Endothelial cell of umbilical vein (primary cell): ENCODE data around the gene HOXB6. TPM values are rescaled to one million over a fixed set of nuclear protein-coding genes. Genes with fewer than 3 reads are reported as not detected.

Source experiments
- BruUV-seq: library from RNA; stranded (reverse); fragments of 400-500 nt; replicated peaks from 2 replicates; lab custom pipeline; 2021; lab: Mats Ljungman, UMichigan
- CTCF ChIA-PET: fragments of 300-600, 350-600 bp; sonication (Branson Sonifier 250); formaldehyde crosslinking; loops from one replicate; lab custom pipeline; 2021; ENCODE audit warnings: antibody characterized with exemption, inconsistent platforms; lab: Charles Lee
- POLR2A ChIA-PET: fragments of 300-600, 350-600 bp; sonication (Branson Sonifier 250); formaldehyde crosslinking; loops from one replicate; lab custom pipeline; 2021; ENCODE audit warnings: antibody characterized with exemption, inconsistent platforms; lab: Charles Lee
- DNase-seq: peaks from one replicate; pipeline ENCODE4 v3.0.0-alpha.2; 2011; ENCODE audit warnings: low read depth, low spot score
- FAIRE-seq: peaks from 2 replicates; lab custom pipeline; 2011; peaks lifted over from hg19 to GRCh38; lab: Jason Lieb, UNC
- H2AFZ ChIP-seq: 2 replicates; pipeline ENCODE4 v1.6.0; 2012; ENCODE audit warnings: low read depth, low read length, control low read depth, inconsistent platforms
- H3K27ac ChIP-seq: 2 replicates; pipeline ENCODE4 v1.5.1; 2011; ENCODE audit warnings: low read depth, mild to moderate bottlenecking, control low read depth, low read length, moderate library complexity; ENCODE audit not compliant: insufficient read depth
- H3K27me3 ChIP-seq, 2 experiments: 2 replicates each; pipeline versions ENCODE4 v1.6.0 to v1.6.1; 2011; ENCODE audit warnings: low read length in 2 of 2, mixed read lengths in 1 of 2; ENCODE audit not compliant: control insufficient read depth in 2 of 2, insufficient read depth in 2 of 2
- H3K36me3 ChIP-seq, 2 experiments: 2 replicates in 1 of 2; 3 replicates in 1 of 2; pipeline ENCODE4 v1.5.1; 2011; ENCODE audit warnings: low read length in 2 of 2, mild to moderate bottlenecking in 1 of 2, moderate library complexity in 1 of 2; ENCODE audit not compliant: control insufficient read depth in 2 of 2, insufficient read depth in 2 of 2; ENCODE audit errors: extremely low read depth in 1 of 2
- H3K4me1 ChIP-seq: 3 replicates; pipeline ENCODE4 v1.5.1; 2011; ENCODE audit warnings: mild to moderate bottlenecking, low read length; ENCODE audit not compliant: control insufficient read depth, insufficient read depth; ENCODE audit errors: extremely low read depth
- H3K4me2 ChIP-seq: 2 replicates; pipeline ENCODE4 v1.6.1; 2011; ENCODE audit warnings: low read length, control low read depth, mixed read lengths; ENCODE audit not compliant: insufficient read depth
- H3K4me3 ChIP-seq, 3 experiments: fragments of 200-600 bp in 1 of 3; sonication (generic), shearing (Covaris generic) in 1 of 3; replicated peaks in 1 of 3; 2 replicates each; pipeline ENCODE4 v1.5.1; 2011 to 2016; ENCODE audit warnings: control low read depth in 3 of 3, low read length in 3 of 3, mild to moderate bottlenecking in 2 of 3, inconsistent platforms in 1 of 3, low read depth in 1 of 3, moderate library complexity in 1 of 3; ENCODE audit not compliant: insufficient read depth in 1 of 3
- H3K79me2 ChIP-seq: 2 replicates; pipeline ENCODE4 v1.6.0; 2012; ENCODE audit warnings: low read length, inconsistent platforms; ENCODE audit not compliant: control insufficient read depth, insufficient read depth
- H3K9ac ChIP-seq: replicated peaks from 2 replicates; pipeline ENCODE3; 2011; ENCODE audit warnings: low read length, control low read depth; ENCODE audit not compliant: insufficient read depth; ENCODE audit errors: extremely low read depth
- H3K9me1 ChIP-seq: replicated peaks from 3 replicates; pipeline ENCODE4 v1.6.0; 2011; ENCODE audit warnings: mild to moderate bottlenecking, low read length; ENCODE audit not compliant: control insufficient read depth, insufficient read depth; ENCODE audit errors: extremely low read depth
- H3K9me3 ChIP-seq: replicated peaks from 2 replicates; pipeline ENCODE4 v1.5.1; 2012; ENCODE audit warnings: low read length, inconsistent platforms; ENCODE audit not compliant: control insufficient read depth, insufficient read depth
- H4K20me1 ChIP-seq: replicated peaks from 2 replicates; pipeline ENCODE3; 2011; ENCODE audit warnings: mild to moderate bottlenecking, low read length; ENCODE audit not compliant: control insufficient read depth, insufficient read depth; ENCODE audit errors: extremely low read depth
- EZH2 ChIP-seq: IDR thresholded peaks from 2 replicates; pipeline ENCODE4 v1.6.1; 2012; ENCODE audit warnings: borderline replicate concordance, low read depth, mild to moderate bottlenecking, moderate library complexity, low read length, inconsistent platforms; ENCODE audit not compliant: severe bottlenecking
- FOS ChIP-seq: IDR thresholded peaks from 2 replicates; pipeline ENCODE4 v1.6.1; 2011; ENCODE audit warnings: mild to moderate bottlenecking, low read length, moderate library complexity, borderline replicate concordance; ENCODE audit not compliant: insufficient read depth
- GATA2 ChIP-seq: IDR thresholded peaks from 2 replicates; pipeline ENCODE4 v1.7.0; 2011; ENCODE audit warnings: low read depth, mild to moderate bottlenecking, moderate library complexity, mixed read lengths, low read length; ENCODE audit not compliant: insufficient read length, insufficient read depth
- JUN ChIP-seq: IDR thresholded peaks from 2 replicates; pipeline ENCODE4 v1.6.1; 2011; ENCODE audit warnings: borderline replicate concordance, low read depth; ENCODE audit not compliant: insufficient read length, insufficient read depth
- MAX ChIP-seq: IDR thresholded peaks from 2 replicates; pipeline ENCODE4 v1.6.1; 2011; ENCODE audit not compliant: insufficient read depth, insufficient read length
- MYC ChIP-seq: IDR thresholded peaks from one replicate; pipeline ENCODE4 v1.6.1; 2011; ENCODE audit warnings: mild to moderate bottlenecking, low read depth, low read length
- POLR2A ChIP-seq: IDR thresholded peaks from 2 replicates; pipeline ENCODE4 v1.6.1; 2012; ENCODE audit warnings: low read depth, mild to moderate bottlenecking, control low read depth, low read length
- POLR2AphosphoS5 ChIP-seq: IDR thresholded peaks from 2 replicates; pipeline ENCODE4 v1.6.1; 2012; ENCODE audit warnings: low read depth, mild to moderate bottlenecking, control low read depth, low read length, moderate library complexity; ENCODE audit not compliant: insufficient read depth
- dilution Hi-C: fragments of 300-500 bp; cut with MboI; formaldehyde crosslinking; loops from one replicate; pipeline ENCODE4 v1.15.0; 2019; ENCODE audit warnings: low sequenced_read_pairs; ENCODE audit not compliant: extremely low pct_ligation_motif_present
- intact Hi-C: fragments of 100-400 bp; cut with micrococcal nuclease; formaldehyde crosslinking; loops from one replicate; pipeline ENCODE4 v1.10.0; 2022
- polyA plus RNA-seq, 4 experiments: library from polyadenylated mRNA; depleted of rRNA in 3 of 4; stranded (reverse) in 3 of 4; unstranded in 1 of 4; fragments of >200 nt; gene quantifications; 2 replicates each; pipeline versions ENCODE4 v1.2.1 to v1.2.3, GENCODE V29; 2011 to 2012; ENCODE audit warnings: missing spikeins in 1 of 4
- total RNA-seq: library from RNA; stranded (reverse); gene quantifications from 2 replicates; pipeline ENCODE4 v1.2.3, GENCODE V29; 2021
- TF ChIP-seq, protein P1 (sequence below), 2 donors: IDR thresholded peaks; 1 replicate in 1 of 2; 2 replicates in 1 of 2; pipeline ENCODE4 v1.5.1; 2011; ENCODE audit warnings: low read length in 2 of 2, mild to moderate bottlenecking in 2 of 2, moderate library complexity in 2 of 2, control low read depth in 1 of 2, inconsistent platforms in 1 of 2, low read depth in 1 of 2; ENCODE audit not compliant: insufficient read depth in 1 of 2; ENCODE audit errors: extremely low read depth in 1 of 2

Gene HOXB6
- total and polyA plus RNA-seq, 2 donors (not counting 3 experiments of a cell fraction or from before 2014, with no cell fraction given): 8.8 to 24.0 TPM

- peak overlapping the region; percentile 46 to 52 (median 52) for H3K4me3 ChIP-seq
- H3K27me3 ChIP-seq: peaks cover 32 to 38% of the 10 kb centered on the region in 2 experiments
- no TSS peak for BruUV-seq
- H3K79me2 ChIP-seq: peaks cover 19% of the 10 kb centered on the region
- dilution Hi-C loops (no loop called here), intact Hi-C loops (no loop called here)
- H3K4me1 ChIP-seq: peaks cover 44% of the 10 kb centered on the region
- H3K36me3 ChIP-seq: no peaks in the 10 kb centered on the region
- H3K9ac ChIP-seq: peak overlapping the region; percentile 19
- FAIRE-seq (peak; percentile 58), DNase-seq (peak; percentile 60)
- peak overlapping the region; percentile 90 for H2AFZ ChIP-seq
- TF ChIP-seq EZH2 (no peak), JUN (no peak), MYC (no peak), MAX (no peak), GATA2 (no peak), POLR2A (no peak), FOS (no peak), POLR2AphosphoS5 (no peak)
- TF ChIP-seq, protein P1, sequence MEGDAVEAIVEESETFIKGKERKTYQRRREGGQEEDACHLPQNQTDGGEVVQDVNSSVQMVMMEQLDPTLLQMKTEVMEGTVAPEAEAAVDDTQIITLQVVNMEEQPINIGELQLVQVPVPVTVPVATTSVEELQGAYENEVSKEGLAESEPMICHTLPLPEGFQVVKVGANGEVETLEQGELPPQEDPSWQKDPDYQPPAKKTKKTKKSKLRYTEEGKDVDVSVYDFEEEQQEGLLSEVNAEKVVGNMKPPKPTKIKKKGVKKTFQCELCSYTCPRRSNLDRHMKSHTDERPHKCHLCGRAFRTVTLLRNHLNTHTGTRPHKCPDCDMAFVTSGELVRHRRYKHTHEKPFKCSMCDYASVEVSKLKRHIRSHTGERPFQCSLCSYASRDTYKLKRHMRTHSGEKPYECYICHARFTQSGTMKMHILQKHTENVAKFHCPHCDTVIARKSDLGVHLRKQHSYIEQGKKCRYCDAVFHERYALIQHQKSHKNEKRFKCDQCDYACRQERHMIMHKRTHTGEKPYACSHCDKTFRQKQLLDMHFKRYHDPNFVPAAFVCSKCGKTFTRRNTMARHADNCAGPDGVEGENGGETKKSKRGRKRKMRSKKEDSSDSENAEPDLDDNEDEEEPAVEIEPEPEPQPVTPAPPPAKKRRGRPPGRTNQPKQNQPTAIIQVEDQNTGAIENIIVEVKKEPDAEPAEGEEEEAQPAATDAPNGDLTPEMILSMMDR (IDR thresholded peaks at IDR 0.05; ENCODE audit: extremely low read depth in 1 of 2, insufficient read depth in 1 of 2, low read depth in 1 of 2, low read length in 2 of 2): no peak
- no peaks in the 10 kb centered on the region for H3K9me3 ChIP-seq
- ChIA-PET POLR2A (interaction anchor here (0.6 to 1.2 kb wide), 3 partner anchors 9 to 416 kb away, joined by 3 to 7 read pairs (median 4); partner anchors contain the start of gene HOXB6), CTCF (interaction anchor here (0.6 to 4.9 kb wide), 19 partner anchors 10 to 462 kb away, joined by 3 to 26 read pairs (median 5); partner anchors contain the start of gene HOXB9)
- no peaks in the 10 kb centered on the region for H3K9me1 ChIP-seq
- peak overlapping the region; percentile 82 for H3K4me2 ChIP-seq
- no peak overlapping the region for H3K27ac ChIP-seq
- no peaks in the 10 kb centered on the region for H4K20me1 ChIP-seq
Measured at GRCh38 chr17:48613862-48614694, 9.3 kb upstream of the HOXB6 start.
